ENCODE measurements around the gene CELA2A.
"Not testable (repeated sequence)": the region's sequence is repeated elsewhere in the genome, so short reads cannot be mapped to it uniquely, and the experiment has no call there.

The CELA2A gene

GRCh38 chr1:15445390-15446122 lies 11.0 kb upstream of the CELA2A start:
- no peak for DNase-seq

DNA sequence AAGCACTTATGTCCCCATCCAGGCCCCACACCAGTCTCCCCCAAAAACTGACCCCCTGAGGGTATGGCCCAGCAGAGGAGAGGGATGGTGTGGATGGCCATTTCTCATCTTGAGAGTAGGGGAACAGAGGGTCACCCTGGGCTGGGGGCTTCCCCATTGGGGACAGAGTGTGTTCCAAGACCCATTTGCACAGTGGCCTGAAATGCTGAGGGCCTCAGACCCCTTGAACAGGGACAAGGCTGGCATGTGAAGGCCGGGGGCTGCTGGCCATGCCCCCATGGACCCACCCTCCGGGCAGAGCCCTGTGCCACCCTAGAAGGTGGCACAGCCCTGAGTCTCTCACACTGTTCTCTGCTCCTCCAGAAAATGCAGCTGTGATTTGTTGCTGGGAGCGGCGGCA lies 10.3 kb upstream of the CELA2A start:
- DNase-seq, result no peak

GRCh38 chr1:15448877-15449462 lies 7.6 kb upstream of the CELA2A start:
- no peak for DNase-seq

DNA sequence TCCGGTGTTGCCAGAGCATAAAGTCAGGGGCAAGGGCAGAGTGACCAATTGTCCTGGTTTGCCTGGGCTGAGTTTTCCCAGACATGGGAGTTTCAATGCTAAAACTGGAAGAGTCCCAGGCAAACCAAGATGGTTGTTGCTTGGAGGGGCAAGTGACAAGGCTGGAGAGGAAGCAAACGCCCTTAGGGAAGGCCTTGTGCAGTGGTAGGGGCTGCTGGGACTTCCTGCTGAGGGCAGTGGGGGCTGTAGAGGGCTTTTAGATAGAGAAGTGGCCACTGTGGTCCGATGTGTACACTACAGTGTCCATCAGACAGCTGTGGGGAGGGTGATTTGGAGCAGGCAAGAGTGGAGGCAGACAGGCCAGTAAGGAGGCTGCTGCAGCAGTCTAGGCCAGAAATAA lies 7.0 kb upstream of the CELA2A start:
- no peak for DNase-seq

GRCh38 chr1:15451014-15451722 lies 5.4 kb upstream of the CELA2A start:
- DNase-seq, result no peak

- no peak for DNase-seq
These were observed 4.3 kb upstream of the CELA2A start for GRCh38 chr1:15452216-15452615.

GRCh38 chr1:15452866-15453571 lies 3.5 kb upstream of the CELA2A start:
- DNase-seq, result no peak

GRCh38 chr1:15453734-15454133 lies 2.8 kb upstream of the CELA2A start:
- DNase-seq, result no peak

GRCh38 chr1:15454256-15454655 lies 2.3 kb upstream of the CELA2A start:
- DNase-seq, result no peak

DNA sequence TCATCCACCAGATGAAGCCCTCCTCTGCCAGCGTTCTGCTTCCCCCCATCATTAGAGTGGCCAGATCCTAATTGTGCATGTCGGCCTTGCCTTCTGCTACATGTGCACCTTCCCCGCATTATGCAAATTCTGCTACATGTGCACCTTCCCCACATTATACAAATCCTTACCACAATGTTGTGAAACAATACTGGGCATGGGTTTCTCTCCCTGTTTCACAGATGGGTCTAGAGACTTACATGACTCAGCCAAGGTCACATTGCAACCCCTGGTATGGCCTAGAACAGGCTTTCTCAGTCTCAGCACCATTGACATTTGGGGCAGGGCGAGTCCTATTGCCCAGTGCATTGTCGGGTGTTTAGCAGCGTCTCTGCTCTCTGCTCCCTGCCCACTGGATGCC lies 1.0 kb upstream of the CELA2A start:
- DNase-seq, result no peak

DNA sequence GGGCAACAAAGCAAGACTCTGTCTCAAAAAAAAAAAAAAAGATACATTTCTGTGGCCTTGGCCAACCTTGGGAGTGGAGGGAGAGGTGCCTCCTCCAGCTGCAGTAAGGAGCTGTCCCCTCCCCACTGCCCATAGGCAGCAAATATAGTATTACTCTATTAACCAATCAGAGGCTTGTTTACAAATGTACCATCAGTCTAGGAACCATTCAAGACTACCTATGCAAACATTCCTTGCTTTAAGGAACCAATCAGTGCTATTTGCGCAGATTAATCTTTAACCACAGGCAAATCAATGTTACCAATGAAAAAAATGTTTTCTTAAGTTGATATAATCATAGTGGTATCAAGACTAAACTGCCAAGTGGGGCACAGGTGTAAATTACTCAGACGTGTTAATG lies 1.1 kb downstream of the CELA2A start:
- no peak for DNase-seq

GRCh38 chr1:15458388-15458787 lies 1.9 kb downstream of the CELA2A start:
- DNase-seq, result not testable (repeated sequence)

GRCh38 chr1:15459771-15460707 lies 3.5 kb downstream of the CELA2A start:
- DNase-seq, result no peak

DNA sequence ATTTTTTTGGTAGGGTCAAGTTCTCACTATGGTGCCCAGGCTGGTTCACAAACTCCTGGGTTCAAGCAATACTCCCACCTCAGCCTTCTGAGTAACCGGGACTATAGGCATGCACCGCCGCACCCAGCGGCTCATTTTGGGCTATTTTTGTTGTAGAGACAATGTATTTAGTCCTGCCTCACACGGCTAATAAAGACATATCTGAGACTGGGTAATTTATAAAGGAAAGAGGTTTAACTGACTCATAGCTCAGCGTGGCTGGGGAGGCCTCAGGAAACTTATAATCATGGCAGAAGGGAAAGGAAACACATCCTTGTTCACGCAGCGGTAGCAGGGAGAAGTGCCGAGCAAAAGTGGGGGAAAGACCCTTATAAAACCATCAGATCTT lies 4.2 kb downstream of the CELA2A start:
- DNase-seq, result no peak

- DNase-seq, result peak; percentile 27
These were observed 6.7 kb downstream of the CELA2A start for GRCh38 chr1:15463064-15463800.

DNA sequence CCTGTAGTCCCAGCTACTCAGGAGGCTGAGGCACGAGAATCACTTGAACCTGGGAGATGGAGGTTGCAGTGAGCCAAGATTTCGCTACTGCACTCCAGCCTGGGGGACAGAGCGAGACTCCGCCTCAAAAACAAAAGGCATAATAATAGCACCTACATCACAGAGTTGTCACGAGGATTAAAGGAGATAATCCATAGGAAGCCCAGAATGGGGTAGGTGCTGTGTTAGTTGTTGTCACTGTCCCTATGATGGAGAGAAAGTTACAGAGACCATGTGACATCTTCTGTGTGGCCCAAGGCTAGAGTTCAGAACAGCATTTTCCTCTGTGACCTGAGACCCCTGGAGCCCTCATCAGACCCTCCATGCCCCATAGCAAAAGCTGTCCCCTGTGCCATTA lies 7.4 kb downstream of the CELA2A start:
- DNase-seq, result not testable (repeated sequence)

GRCh38 chr1:15465674-15466073 lies 9.1 kb downstream of the CELA2A start:
- DNase-seq, result no peak

DNA sequence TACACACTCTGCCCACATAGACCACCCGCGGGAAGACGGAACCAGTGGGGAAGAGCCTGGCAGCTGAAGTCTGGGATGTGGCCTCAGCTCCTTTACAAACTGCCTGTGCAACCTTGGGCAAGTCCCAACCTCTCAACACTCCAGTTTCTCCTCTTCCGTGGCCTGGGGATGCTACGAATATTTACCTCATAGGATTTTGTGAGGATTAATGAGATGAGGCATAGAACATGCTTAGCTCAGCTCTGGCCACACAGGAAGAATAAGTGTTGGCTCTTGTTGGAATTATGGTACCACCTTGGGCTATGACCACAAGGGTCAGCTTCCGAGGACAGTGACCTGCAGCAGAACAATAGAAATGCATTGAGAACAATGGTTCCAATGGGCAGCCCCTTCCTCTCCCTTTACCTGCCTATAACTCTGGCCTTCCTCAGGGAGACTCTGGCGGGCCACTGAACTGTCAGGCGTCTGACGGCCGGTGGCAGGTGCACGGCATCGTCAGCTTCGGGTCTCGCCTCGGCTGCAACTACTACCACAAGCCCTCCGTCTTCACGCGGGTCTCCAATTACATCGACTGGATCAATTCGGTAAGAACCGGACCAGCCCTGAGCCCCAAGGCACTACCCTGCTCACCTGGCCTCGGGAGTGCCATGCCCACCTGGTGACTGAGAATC lies 10.6 kb downstream of the CELA2A start:
- not testable (repeated sequence) for DNase-seq

GRCh38 chr1:15468145-15468544 lies 11.6 kb downstream of the CELA2A start:
- DNase-seq, result no peak

DNA sequence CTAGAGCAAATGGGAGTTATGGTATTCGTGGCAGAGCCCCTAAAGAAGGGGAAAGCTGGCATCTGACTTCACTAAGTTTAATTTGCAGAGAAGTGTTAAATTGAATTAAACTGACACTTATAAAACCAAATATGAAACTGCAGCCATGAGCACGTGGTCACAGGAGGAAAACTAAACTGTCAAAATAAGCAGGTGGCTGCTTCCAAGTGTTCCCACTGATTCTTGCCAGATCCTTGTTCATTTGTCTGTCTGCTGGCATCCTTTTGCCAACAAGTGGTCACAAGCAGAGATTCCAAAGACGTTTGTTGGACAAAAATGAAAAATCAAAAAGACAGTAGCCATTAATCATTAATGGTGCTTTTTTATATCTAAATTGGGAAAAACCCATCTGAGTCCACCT lies 12.8 kb downstream of the CELA2A start:
- DNase-seq, result no peak

GRCh38 chr1:15469821-15470448 lies 13.4 kb downstream of the CELA2A start:
- DNase-seq, result not testable (repeated sequence)
